IPS DF 19.7 (cell line): ENCODE data around the gene XXYLT1.
"Not testable (repeated sequence)": the region's sequence is repeated elsewhere in the genome, so short reads cannot be mapped to it uniquely, and the experiment has no call there.

Experiments used
- DNase-seq: peaks from one replicate; pipeline ENCODE4 v3.0.0-alpha.2; 2013; ENCODE audit warnings: low read depth, low spot score

The XXYLT1 gene

DNA sequence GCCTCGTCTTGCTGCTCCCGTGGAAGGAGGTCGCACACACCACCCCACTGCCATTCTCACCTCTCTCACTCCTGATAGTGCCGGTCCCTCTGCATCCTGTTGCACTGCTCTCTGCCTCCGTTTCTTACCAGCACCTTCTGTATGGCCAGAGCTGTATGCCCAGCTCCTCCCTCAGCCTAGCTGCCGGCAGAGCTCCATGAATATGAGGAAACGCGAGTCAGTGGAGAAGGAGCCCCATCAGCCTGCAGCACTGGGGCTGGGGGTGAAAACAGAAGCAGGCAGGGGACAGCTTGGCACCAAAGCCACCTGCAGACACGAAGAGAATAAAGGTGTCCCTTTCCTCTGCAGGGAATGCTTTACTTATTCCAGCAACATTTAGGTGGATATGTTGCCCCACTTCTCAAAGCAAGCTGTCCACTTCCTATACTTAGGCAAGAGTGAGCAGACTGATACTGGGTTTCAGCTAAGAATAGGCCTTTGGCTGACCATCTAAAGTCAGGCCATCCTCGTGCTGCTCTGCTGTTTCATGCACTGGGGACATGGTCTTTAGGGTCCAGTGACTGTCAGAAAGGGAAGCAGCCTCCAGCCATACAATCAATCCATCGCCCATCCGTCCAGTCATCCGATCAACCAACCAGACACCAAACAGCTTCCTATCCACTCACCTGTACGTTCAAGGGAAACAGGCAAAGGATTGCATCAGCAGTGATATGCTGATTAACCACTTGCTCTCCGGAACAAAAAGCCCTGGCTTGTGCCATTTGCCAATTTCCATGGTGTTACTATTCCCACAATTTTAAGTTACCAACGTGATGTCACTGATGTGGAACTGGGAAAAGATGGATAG, 222.7 kb downstream of the XXYLT1 start:
- DNase-seq: no peak

GRCh38 chr3:195047536-195047935, 223.4 kb downstream of the XXYLT1 start:
- no peak for DNase-seq

- no peak for DNase-seq
Observed at GRCh38 chr3:195046441-195046840, 224.5 kb downstream of the XXYLT1 start.

DNA sequence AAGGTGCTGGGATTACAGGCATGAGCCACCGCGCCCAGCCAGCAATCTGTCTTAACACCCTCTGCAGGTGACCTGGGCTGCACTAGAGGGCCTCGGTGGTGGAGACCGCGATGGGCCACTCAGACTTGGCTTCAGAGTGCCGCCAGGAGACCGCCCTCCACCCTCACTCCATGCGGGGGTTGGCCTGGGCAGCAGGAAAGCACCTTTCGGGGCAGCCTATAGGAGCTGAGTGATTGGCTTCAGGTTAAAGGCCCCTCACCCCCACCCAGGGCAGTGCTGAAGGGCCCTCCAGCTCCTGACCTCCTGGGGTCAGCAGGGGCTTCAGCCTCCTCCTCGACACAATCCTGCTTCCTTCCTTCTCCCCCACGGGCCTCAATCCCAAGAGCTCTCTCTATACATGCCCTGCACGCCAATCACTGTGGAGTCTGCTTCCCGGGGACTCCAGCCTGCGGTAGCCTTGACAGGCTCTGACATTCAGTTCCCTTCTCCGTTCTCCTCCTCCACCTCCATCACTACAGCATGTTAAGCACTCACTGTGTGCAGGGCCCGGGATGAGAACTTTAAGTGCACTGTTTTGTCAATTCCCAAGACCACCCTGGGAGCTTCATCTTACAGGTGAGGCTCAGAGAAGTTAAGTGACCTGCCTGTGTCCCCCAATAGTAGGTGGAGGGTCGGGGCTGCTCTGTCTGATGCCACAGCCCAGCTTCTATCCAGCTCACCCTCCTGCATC, 225.3 kb downstream of the XXYLT1 start:
- no peak for DNase-seq

- no peak for DNase-seq
Observed at GRCh38 chr3:195044411-195044810, 226.5 kb downstream of the XXYLT1 start.

DNA sequence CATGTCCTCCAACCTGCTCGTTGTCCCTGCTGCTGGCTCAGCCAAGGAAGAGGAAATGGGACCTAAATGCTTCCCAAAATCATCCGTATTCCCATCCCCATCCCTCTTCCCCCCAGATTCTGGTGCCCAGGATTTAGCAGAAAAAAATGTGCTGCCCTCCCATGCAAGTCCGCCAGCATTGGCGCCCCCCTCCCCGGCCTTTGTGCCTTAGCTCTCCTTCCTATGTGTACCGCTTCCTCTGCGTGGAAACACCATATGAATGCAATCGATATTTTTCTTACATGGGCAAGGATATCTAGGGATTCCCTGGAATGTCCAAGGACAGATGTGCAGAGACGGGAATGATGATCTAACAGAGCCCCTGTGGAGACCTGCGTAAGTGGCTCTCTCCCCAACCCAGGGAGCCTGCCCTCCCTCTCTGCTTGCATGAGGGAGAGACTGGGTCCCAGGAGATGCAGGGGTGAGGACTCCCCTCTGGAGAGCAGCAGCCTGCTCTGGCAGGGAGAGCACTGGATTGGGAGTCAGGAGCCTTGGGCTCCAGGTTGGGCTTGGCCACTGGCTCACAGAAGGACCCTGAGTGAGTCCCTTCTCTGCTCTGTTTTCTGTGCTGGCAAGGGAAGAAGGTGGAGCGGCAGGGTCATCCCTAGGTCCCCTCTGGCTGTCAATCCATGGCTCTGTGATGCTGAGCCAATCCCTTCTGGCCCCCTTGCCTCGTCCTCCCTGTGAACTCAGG, 227.2 kb downstream of the XXYLT1 start:
- DNase-seq: no peak

DNA sequence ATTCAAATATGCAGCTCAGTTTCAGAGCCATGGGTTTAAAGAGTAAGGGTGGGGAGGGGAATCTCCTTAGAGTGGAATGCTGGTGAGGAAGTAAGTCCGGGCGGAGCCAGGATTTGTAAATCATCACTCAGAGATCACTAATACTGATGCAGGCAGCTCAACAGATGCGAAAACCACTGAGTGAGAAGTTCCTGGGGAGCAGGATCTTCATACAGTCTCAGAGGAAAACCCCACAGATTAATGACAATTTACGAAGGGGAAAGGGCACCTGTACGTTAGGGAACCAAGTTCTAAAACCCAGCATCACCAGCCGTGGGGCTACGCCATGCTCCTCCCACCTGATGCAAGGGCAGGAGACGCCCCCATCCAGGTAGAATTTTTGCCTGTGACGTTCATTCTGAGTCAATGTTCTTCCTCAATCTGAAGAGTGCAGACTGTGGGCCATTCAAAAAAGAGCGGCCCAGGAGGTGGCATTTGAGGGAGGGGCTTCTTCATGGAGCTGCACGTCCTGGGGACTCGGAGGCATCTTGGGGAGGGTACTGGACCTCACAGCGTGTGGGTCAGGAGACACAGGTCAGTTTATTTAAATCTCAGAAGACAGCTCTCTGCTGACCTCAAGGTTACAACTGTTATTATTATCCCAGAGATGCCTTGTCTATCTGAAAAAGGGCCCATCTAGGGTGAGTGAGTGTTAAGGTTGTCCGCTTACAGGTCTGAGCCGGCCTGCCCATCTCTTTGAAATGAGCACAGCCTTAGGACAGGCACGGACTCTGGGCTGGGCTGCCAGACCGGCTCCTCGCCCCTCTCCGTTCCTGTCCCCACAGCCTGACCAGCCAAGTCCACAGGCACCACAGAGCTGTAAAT, 228.0 kb downstream of the XXYLT1 start:
- DNase-seq: no peak

GRCh38 chr3:195041871-195042742, 228.9 kb downstream of the XXYLT1 start:
- no peak for DNase-seq

DNA sequence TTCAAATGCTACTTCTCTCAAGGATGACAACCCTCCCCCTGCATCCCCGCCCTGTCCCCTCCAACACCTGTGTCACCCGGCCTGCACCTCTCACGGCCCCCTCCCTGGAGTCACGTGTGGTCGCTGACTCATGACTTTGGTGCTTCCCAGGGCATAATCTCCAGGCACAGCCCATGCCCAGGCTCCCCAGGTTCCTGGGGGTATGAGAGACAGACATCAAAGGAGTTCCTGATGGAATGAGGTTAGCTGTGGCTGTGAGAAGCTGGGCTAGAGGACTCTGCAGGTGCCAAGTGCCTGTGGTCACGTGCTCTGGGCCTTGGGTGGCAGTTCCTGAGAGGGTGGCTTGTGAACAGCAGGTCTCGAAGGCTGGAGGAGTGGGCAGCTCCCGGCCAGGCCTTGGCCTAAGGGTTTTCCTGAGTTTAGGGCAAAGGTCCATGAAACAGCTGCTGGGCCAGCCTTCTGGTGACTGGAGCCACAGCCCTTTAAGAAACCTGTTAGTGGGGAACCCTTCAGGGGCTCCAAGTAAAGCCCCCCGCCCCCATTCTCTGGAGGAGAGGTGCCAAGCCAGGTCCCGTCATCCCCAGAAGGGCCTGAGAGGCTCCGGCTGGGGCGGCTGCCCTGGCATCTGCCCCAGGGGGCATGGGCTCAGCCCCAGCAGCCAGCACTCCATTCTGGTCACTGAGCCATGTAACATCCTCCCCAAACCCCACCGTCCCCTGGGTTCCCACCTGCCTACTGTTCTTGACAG, 230.0 kb downstream of the XXYLT1 start:
- DNase-seq: no peak

- DNase-seq: no peak
Observed at GRCh38 chr3:195040094-195040493, 230.9 kb downstream of the XXYLT1 start.

- no peak for DNase-seq
Observed at GRCh38 chr3:195039180-195039843, 231.6 kb downstream of the XXYLT1 start.

GRCh38 chr3:195038161-195038560, 232.8 kb downstream of the XXYLT1 start:
- DNase-seq: no peak

DNA sequence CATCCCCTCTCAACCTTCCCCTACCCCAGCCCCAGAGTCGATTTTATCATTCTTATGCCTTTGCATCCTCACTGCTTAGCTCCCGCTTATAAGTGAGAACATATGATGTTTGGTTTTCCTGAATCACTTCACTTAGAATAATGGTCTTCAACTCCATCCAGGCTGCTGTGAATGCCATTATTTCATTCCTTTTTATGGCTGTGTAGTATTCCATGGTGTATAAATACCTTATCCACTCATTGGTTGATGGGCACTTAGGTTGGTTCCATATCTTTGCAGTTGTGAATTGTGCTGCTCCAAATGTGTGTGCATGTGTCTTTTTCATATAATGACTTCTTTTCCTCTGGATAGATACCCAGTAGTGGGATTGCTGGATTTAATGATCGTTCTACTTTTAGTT, 233.4 kb downstream of the XXYLT1 start:
- DNase-seq: not testable (repeated sequence)

GRCh38 chr3:195036974-195037373, 234.0 kb downstream of the XXYLT1 start:
- no peak for DNase-seq

- DNase-seq: no peak
Observed at GRCh38 chr3:195036574-195036973, 234.4 kb downstream of the XXYLT1 start.

DNA sequence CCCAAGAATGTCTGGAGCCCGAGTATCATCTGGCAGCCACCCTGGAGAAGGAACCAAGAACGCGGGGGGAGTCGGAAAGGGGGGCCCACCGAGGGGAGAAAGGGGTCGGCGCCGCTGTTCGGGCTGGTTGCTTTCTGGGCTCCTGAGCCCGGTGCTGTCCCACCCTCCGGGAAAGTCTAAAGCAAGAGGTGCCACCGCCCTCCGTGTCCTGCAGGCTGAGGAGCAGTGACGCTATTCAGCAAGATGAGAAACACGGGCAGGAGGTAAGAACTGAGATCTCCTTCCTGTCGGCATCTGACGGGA, 234.8 kb downstream of the XXYLT1 start:
- no peak for DNase-seq

- no peak for DNase-seq
Observed at GRCh38 chr3:195035345-195036202, 235.4 kb downstream of the XXYLT1 start.

DNA sequence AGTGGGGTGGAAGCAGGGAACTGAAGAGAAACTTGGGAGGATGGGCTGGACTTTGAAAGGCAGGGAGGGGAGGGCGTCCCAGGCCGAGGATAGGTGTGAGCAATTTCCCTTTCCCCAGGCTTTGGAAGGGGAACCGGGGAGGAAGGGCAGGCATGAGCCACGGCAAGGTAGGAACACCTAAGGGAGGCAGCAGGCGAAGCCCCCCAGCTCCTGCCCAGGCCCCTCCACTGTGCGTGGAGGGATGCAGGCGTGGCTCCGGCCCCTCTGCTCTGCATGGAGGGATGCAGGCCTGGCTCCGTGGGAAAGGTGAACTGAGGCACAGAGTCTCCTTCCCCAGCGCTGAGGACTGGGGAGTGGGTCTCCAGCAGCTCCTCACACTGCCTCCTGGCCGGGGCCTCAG, 236.4 kb downstream of the XXYLT1 start:
- no peak for DNase-seq
